IMR-90 (cell line): ENCODE results near the gene TNFSF9. TPM values are rescaled to one million over a fixed set of nuclear protein-coding genes. Genes with fewer than 3 reads are reported as not detected.

ENCODE experiments used
- ATAC-seq: fragments of 200-7000 bp; cut with Tn5 transposase; 2 replicates; pipeline ENCODE4 v1.9.1; 2020; ENCODE audit warnings: low read depth, mild to moderate bottlenecking, moderate library complexity
- BruUV-seq: library from RNA; stranded (reverse); fragments of 400-500 nt; replicated peaks from 2 replicates; lab custom pipeline; 2021; lab: Mats Ljungman, UMichigan
- CTCF ChIA-PET: fragments of 300-600 bp; formaldehyde crosslinking; extraction: SDS; loops from one replicate; lab custom pipeline; 2021; ENCODE audit warnings: antibody characterized with exemption; lab: Yijun Ruan, JAX
- POLR2A ChIA-PET: fragments of 300-600 bp; sonication (Branson Sonifier 250); formaldehyde crosslinking; loops from one replicate; lab custom pipeline; 2022; ENCODE audit warnings: antibody characterized with exemption; ENCODE audit not compliant: unreplicated experiment; lab: Charles Lee
- DNase-seq: peaks from one replicate; pipeline ENCODE4 v3.0.0; 2013
- H2AFZ ChIP-seq: replicated peaks from 2 replicates; pipeline ENCODE3; 2013; ENCODE audit warnings: low read length, mild to moderate bottlenecking; ENCODE audit not compliant: poor library complexity
- H2AK5ac ChIP-seq: 2 replicates; pipeline ENCODE4 v1.6.1; 2013; ENCODE audit warnings: low read depth, low read length, inconsistent platforms
- H2AK9ac ChIP-seq: replicated peaks from 2 replicates; pipeline ENCODE3; 2013; ENCODE audit warnings: mild to moderate bottlenecking, low read depth, low read length, moderate library complexity; ENCODE audit not compliant: poor library complexity
- H2BK120ac ChIP-seq: 2 replicates; pipeline ENCODE4 v1.6.1; 2013; ENCODE audit warnings: low read depth, low read length, inconsistent platforms
- H2BK15ac ChIP-seq: 3 replicates; pipeline ENCODE4 v1.6.1; 2013; ENCODE audit warnings: low read depth, low read length, inconsistent platforms
- H2BK20ac ChIP-seq: 2 replicates; pipeline ENCODE4 v1.6.1; 2013; ENCODE audit warnings: low read depth, mild to moderate bottlenecking, inconsistent platforms, low read length, moderate library complexity
- H2BK5ac ChIP-seq: 2 replicates; pipeline ENCODE4 v1.6.1; 2013; ENCODE audit warnings: mild to moderate bottlenecking, low read depth, low read length, inconsistent platforms; ENCODE audit not compliant: poor library complexity, severe bottlenecking
- H3K14ac ChIP-seq: replicated peaks from 2 replicates; pipeline ENCODE4 v1.6.1; 2013; ENCODE audit warnings: low read depth, low read length, inconsistent platforms
- H3K18ac ChIP-seq: 2 replicates; pipeline ENCODE4 v1.6.1; 2013; ENCODE audit warnings: low read depth, low read length, control low read depth
- H3K23ac ChIP-seq: 2 replicates; pipeline ENCODE4 v1.6.1; 2013; ENCODE audit warnings: low read depth, low read length, inconsistent platforms
- H3K27ac ChIP-seq: 2 replicates; pipeline ENCODE4 v1.5.1; 2013; ENCODE audit warnings: mild to moderate bottlenecking, control low read depth, low read length; ENCODE audit not compliant: insufficient read depth
- H3K27me3 ChIP-seq: 2 replicates; pipeline ENCODE4 v1.6.1; 2013; ENCODE audit warnings: low read length; ENCODE audit not compliant: control insufficient read depth, insufficient read depth
- H3K36me3 ChIP-seq: 2 replicates; pipeline ENCODE4 v1.6.1; 2013; ENCODE audit warnings: low read length, mixed read lengths; ENCODE audit not compliant: control insufficient read depth, insufficient read depth
- H3K4ac ChIP-seq: 2 replicates; pipeline ENCODE4 v1.6.1; 2013; ENCODE audit warnings: low read depth, low read length, inconsistent platforms
- H3K4me1 ChIP-seq: 2 replicates; pipeline ENCODE4 v1.6.1; 2013; ENCODE audit warnings: low read length, mixed read lengths; ENCODE audit not compliant: control insufficient read depth, insufficient read depth
- H3K4me2 ChIP-seq: 2 replicates; pipeline ENCODE4 v1.6.1; 2013; ENCODE audit warnings: low read depth, mild to moderate bottlenecking, control low read depth, low read length, moderate library complexity
- H3K4me3 ChIP-seq: 2 replicates; pipeline ENCODE4 v1.5.1; 2013; ENCODE audit warnings: low read depth, mild to moderate bottlenecking, control low read depth, low read length, moderate library complexity; ENCODE audit not compliant: insufficient read depth
- H3K56ac ChIP-seq: 2 replicates; pipeline ENCODE4 v1.6.1; 2013; ENCODE audit warnings: low read length, inconsistent platforms; ENCODE audit not compliant: insufficient read depth; ENCODE audit errors: extremely low read depth
- H3K79me1 ChIP-seq, 2 experiments: 2 replicates each; pipeline ENCODE4 v1.6.1; 2013; ENCODE audit warnings: low read length in 2 of 2, inconsistent platforms in 1 of 2, low read depth in 1 of 2
- H3K9ac ChIP-seq: 2 replicates; pipeline ENCODE4 v1.6.1; 2013; ENCODE audit warnings: low read depth, low read length, control low read depth
- H3K9me1 ChIP-seq: 2 replicates; pipeline ENCODE4 v1.6.1; 2013; ENCODE audit warnings: low read length, inconsistent platforms; ENCODE audit not compliant: insufficient read depth
- H3K9me3 ChIP-seq: 2 replicates; pipeline ENCODE4 v1.6.1; 2013; ENCODE audit warnings: low read length; ENCODE audit not compliant: control insufficient read depth, insufficient read depth
- H4K20me1 ChIP-seq: 2 replicates; pipeline ENCODE4 v1.6.1; 2013; ENCODE audit warnings: low read length, inconsistent platforms; ENCODE audit not compliant: insufficient read depth
- H4K5ac ChIP-seq: 2 replicates; pipeline ENCODE4 v1.6.1; 2013; ENCODE audit warnings: mild to moderate bottlenecking, low read depth, low read length, control low read depth
- H4K8ac ChIP-seq, 2 experiments: 2 replicates each; pipeline ENCODE4 v1.6.1; 2013; ENCODE audit warnings: low read depth in 2 of 2, low read length in 2 of 2, control low read depth in 1 of 2, inconsistent platforms in 1 of 2
- H4K91ac ChIP-seq: 2 replicates; pipeline ENCODE4 v1.6.1; 2013; ENCODE audit warnings: low read depth, low read length, inconsistent platforms; ENCODE audit not compliant: insufficient read depth
- BHLHE40 ChIP-seq: fragments of 150-350 bp; IDR thresholded peaks from 2 replicates; pipeline ENCODE4 v1.6.1; 2016; ENCODE audit warnings: mild to moderate bottlenecking, low read depth, low read length
- CEBPB ChIP-seq: IDR thresholded peaks from 2 replicates; pipeline ENCODE4 v1.6.1; 2012; ENCODE audit warnings: low read depth, low read length, improper control_type of control experiment
- CHD1 ChIP-seq: IDR thresholded peaks from 2 replicates; pipeline ENCODE4 v1.6.1; 2012; ENCODE audit warnings: low read depth, low read length, improper control_type of control experiment
- CTCF ChIP-seq: conservative IDR thresholded peaks from 2 replicates; pipeline ENCODE4 v1.5.1; 2012; ENCODE audit warnings: mild to moderate bottlenecking, low read depth, low read length, improper control_type of control experiment
- FOS ChIP-seq: fragments of 150-350 bp; IDR thresholded peaks from 2 replicates; pipeline ENCODE4 v1.6.1; 2016; ENCODE audit warnings: low read depth, low read length
- MAFK ChIP-seq: IDR thresholded peaks from 2 replicates; pipeline ENCODE4 v1.6.1; 2012; ENCODE audit warnings: low read depth, low read length, improper control_type of control experiment
- MAZ ChIP-seq: IDR thresholded peaks from 2 replicates; pipeline ENCODE4 v1.6.1; 2012; ENCODE audit warnings: low read depth, mild to moderate bottlenecking, low read length, improper control_type of control experiment, moderate library complexity, borderline replicate concordance
- MXI1 ChIP-seq: IDR thresholded peaks from 2 replicates; pipeline ENCODE4 v1.6.1; 2012; ENCODE audit warnings: low read depth, mild to moderate bottlenecking, low read length, moderate library complexity, borderline replicate concordance
- POLR2A ChIP-seq: IDR thresholded peaks from 2 replicates; pipeline ENCODE4 v1.6.1; 2012; ENCODE audit warnings: mild to moderate bottlenecking, low read depth, low read length
- RAD21 ChIP-seq: IDR thresholded peaks from 2 replicates; pipeline ENCODE4 v1.6.1; 2012; ENCODE audit warnings: low read length, improper control_type of control experiment
- RCOR1 ChIP-seq: IDR thresholded peaks from 2 replicates; pipeline ENCODE4 v1.6.1; 2012; ENCODE audit warnings: mild to moderate bottlenecking, low read length, improper control_type of control experiment; ENCODE audit not compliant: insufficient replicate concordance
- RFX5 ChIP-seq: IDR thresholded peaks from 2 replicates; pipeline ENCODE4 v1.8.0; 2012; ENCODE audit warnings: low read depth, mild to moderate bottlenecking, low read length, moderate library complexity
- WGBS, 2 experiments: methylation state at CpG; one replicate each; pipeline versions ENCODE4 v1.1.5 to v1.1.7; 2013; ENCODE audit warnings: missing lambda C conversion rate in 2 of 2; ENCODE audit not compliant: insufficient read length in 1 of 2; ENCODE audit errors: extremely low coverage in 2 of 2; 5-methylcytosine and 5-hydroxymethylcytosine counted together
- dilution Hi-C: fragments of 300-500 bp; cut with HindIII; formaldehyde crosslinking; loops from one replicate; pipeline ENCODE4 v1.14.3; 2018; ENCODE audit warnings: low sequenced_read_pairs; ENCODE audit not compliant: unreplicated experiment
- in situ Hi-C: fragments of 300-500 bp; cut with MboI; formaldehyde crosslinking; loops from 3 replicates; pipeline ENCODE4 v1.14.3; 2019; ENCODE audit warnings: low sequenced_read_pairs, inconsistent platforms, mixed read lengths
- intact Hi-C: fragments of 100-400 bp; cut with micrococcal nuclease; formaldehyde crosslinking; loops from 2 replicates; pipeline ENCODE4 v1.10.0; 2022
- polyA plus RNA-seq, 3 experiments: library from polyadenylated mRNA; depleted of rRNA; stranded (reverse); fragments of >200 nt; gene quantifications; 2 replicates each; pipeline ENCODE4 v1.2.3, GENCODE V29; 2012; ENCODE audit warnings: low replicate concordance in 1 of 3
- total RNA-seq: library from RNA; depleted of rRNA; stranded (reverse); fragments of >200 nt; gene quantifications from 2 replicates; pipeline ENCODE4 v1.2.3, GENCODE V29; 2012
- TF ChIP-seq, protein P1 (sequence below): fragments of 150-350 bp; IDR thresholded peaks from 2 replicates; pipeline ENCODE4 v1.6.1; 2017; ENCODE audit warnings: mild to moderate bottlenecking, antibody characterized with exemption, low read length, low read depth

Gene TNFSF9
- total and polyA plus RNA-seq, 2 of the 4 experiments (the other 2 are of a cell fraction) = 0.10 TPM; not detected in 1

GRCh38 chr19:6514089-6514488 is 16.7 kb upstream of the TNFSF9 start:
- in situ Hi-C loops = loop anchor here (10.0 kb wide), 1 partner anchor 221 kb away; the partner anchor contains the start of genes GPR108 and TRIP10

More at GRCh38 chr19:6514089-6514488, 16.7 kb upstream of the TNFSF9 start:
- H3K9me3 ChIP-seq = no peaks in the 10 kb centered on the region
- no peak overlapping the region for H2BK5ac ChIP-seq
- no peak overlapping the region for H3K4ac ChIP-seq
- H3K4me3 ChIP-seq = no peak overlapping the region
- DNase-seq = no peak
- no peaks in the 10 kb centered on the region for H3K27me3 ChIP-seq
- no peak overlapping the region for H2AK9ac ChIP-seq
- no peak overlapping the region for H2BK15ac ChIP-seq
- no peak overlapping the region for H2AK5ac ChIP-seq
- POLR2A ChIA-PET = no interaction called here
- no peak overlapping the region for H4K8ac ChIP-seq
- no TSS peak for BruUV-seq
- H3K9me1 ChIP-seq = 0 out of 2 replicates have a peak, but pooled peaks cover 2% of the 10 kb centered on the region
- no CpG with 5 or more reads among the region's 9 CpGs for WGBS, 2 experiments
- no peak overlapping the region for H3K27ac ChIP-seq
- no peaks in the 10 kb centered on the region for H4K20me1 ChIP-seq
- H3K9ac ChIP-seq = no peak overlapping the region
- no peak overlapping the region for H3K4me2 ChIP-seq
- H3K23ac ChIP-seq = no peak overlapping the region
- CTCF ChIA-PET = no interaction called here
- H4K5ac ChIP-seq = no peak overlapping the region
- no peak overlapping the region for H3K56ac ChIP-seq
- ATAC-seq = no peak
- intact Hi-C loops (no loop called here), dilution Hi-C loops (no loop called here)
- H3K79me1 ChIP-seq = no peaks in the 10 kb centered on the region
- H3K4me1 ChIP-seq = no peaks in the 10 kb centered on the region
- TF ChIP-seq RFX5 = no peak
- TF ChIP-seq FOS = no peak
- TF ChIP-seq RAD21 = no peak
- no peak for TF ChIP-seq MAZ
- TF ChIP-seq RCOR1 = no peak
- TF ChIP-seq CEBPB = no peak
- no peak for TF ChIP-seq MAFK
- no peak for TF ChIP-seq CTCF
- TF ChIP-seq CHD1 = no peak
- no peak for TF ChIP-seq MXI1
- no peak for TF ChIP-seq BHLHE40
- no peak for TF ChIP-seq POLR2A
- TF ChIP-seq, protein P1, sequence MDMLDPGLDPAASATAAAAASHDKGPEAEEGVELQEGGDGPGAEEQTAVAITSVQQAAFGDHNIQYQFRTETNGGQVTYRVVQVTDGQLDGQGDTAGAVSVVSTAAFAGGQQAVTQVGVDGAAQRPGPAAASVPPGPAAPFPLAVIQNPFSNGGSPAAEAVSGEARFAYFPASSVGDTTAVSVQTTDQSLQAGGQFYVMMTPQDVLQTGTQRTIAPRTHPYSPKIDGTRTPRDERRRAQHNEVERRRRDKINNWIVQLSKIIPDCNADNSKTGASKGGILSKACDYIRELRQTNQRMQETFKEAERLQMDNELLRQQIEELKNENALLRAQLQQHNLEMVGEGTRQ = no peak
- no peak overlapping the region for H2BK120ac ChIP-seq
- no peak overlapping the region for H2BK20ac ChIP-seq
- H2AFZ ChIP-seq = no peak overlapping the region
- H4K91ac ChIP-seq = no peak overlapping the region
- H3K18ac ChIP-seq = no peak overlapping the region
- H3K36me3 ChIP-seq = no peaks in the 10 kb centered on the region
- H3K14ac ChIP-seq = no peak overlapping the region
